ENCODE measurements around the gene OLIG1.

DNA sequence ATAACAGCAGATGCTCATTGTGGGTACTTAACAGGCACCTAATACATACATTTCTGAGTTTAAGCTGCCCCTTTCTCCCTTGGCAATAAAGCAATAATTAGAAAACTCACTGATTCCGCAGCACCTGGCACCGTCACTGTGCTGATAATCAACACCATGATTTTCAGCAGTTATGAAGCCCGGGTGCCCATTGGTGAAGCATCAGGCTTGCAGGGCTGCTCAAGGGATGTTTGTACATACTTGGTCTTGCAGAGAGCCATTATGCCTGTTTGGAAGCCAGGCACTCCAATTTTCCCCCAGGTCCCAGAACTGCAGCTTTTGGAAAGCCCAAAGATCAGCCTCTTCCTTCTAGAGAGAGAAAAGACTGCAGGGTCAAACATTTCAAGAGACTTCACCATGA, 44.3 kb downstream of the OLIG1 start:
- TF ChIP-seq, protein P1, sequence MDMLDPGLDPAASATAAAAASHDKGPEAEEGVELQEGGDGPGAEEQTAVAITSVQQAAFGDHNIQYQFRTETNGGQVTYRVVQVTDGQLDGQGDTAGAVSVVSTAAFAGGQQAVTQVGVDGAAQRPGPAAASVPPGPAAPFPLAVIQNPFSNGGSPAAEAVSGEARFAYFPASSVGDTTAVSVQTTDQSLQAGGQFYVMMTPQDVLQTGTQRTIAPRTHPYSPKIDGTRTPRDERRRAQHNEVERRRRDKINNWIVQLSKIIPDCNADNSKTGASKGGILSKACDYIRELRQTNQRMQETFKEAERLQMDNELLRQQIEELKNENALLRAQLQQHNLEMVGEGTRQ (IDR thresholded peaks at IDR 0.05; ENCODE audit: borderline replicate concordance, low read depth, low read length), result no peak
- TF ChIP-seq POLR2A (IDR thresholded peaks at IDR 0.05; ENCODE audit: low read depth, low read length) (no peak), MYC (IDR thresholded peaks at IDR 0.05; ENCODE audit: insufficient read depth, insufficient read length, insufficient replicate concordance, low read length, severe bottlenecking) (no peak), NFYB (IDR thresholded peaks at IDR 0.05; ENCODE audit: insufficient read depth, low read depth, low read length) (no peak), MTA2 (IDR thresholded peaks at IDR 0.05; ENCODE audit: low read depth) (no peak), KDM1A (IDR thresholded peaks at IDR 0.05; ENCODE audit: borderline replicate concordance) (no peak)
- TF ChIP-seq, protein P2, sequence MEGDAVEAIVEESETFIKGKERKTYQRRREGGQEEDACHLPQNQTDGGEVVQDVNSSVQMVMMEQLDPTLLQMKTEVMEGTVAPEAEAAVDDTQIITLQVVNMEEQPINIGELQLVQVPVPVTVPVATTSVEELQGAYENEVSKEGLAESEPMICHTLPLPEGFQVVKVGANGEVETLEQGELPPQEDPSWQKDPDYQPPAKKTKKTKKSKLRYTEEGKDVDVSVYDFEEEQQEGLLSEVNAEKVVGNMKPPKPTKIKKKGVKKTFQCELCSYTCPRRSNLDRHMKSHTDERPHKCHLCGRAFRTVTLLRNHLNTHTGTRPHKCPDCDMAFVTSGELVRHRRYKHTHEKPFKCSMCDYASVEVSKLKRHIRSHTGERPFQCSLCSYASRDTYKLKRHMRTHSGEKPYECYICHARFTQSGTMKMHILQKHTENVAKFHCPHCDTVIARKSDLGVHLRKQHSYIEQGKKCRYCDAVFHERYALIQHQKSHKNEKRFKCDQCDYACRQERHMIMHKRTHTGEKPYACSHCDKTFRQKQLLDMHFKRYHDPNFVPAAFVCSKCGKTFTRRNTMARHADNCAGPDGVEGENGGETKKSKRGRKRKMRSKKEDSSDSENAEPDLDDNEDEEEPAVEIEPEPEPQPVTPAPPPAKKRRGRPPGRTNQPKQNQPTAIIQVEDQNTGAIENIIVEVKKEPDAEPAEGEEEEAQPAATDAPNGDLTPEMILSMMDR (IDR thresholded peaks at IDR 0.05 in 2 of 3, conservative IDR thresholded peaks at IDR 0.05 in 1 of 3; ENCODE audit: control insufficient read depth in 2 of 3, extremely low read depth in 1 of 3, insufficient read depth in 1 of 3, low read depth in 3 of 3, low read length in 3 of 3), result no peak
- TF ChIP-seq, protein P3, sequence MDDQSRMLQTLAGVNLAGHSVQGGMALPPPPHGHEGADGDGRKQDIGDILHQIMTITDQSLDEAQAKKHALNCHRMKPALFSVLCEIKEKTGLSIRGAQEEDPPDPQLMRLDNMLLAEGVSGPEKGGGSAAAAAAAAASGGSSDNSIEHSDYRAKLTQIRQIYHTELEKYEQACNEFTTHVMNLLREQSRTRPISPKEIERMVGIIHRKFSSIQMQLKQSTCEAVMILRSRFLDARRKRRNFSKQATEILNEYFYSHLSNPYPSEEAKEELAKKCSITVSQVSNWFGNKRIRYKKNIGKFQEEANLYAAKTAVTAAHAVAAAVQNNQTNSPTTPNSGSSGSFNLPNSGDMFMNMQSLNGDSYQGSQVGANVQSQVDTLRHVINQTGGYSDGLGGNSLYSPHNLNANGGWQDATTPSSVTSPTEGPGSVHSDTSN (IDR thresholded peaks at IDR 0.05; ENCODE audit: insufficient replicate concordance, low read depth, low read length), result no peak
- TF ChIP-seq, protein P4, sequence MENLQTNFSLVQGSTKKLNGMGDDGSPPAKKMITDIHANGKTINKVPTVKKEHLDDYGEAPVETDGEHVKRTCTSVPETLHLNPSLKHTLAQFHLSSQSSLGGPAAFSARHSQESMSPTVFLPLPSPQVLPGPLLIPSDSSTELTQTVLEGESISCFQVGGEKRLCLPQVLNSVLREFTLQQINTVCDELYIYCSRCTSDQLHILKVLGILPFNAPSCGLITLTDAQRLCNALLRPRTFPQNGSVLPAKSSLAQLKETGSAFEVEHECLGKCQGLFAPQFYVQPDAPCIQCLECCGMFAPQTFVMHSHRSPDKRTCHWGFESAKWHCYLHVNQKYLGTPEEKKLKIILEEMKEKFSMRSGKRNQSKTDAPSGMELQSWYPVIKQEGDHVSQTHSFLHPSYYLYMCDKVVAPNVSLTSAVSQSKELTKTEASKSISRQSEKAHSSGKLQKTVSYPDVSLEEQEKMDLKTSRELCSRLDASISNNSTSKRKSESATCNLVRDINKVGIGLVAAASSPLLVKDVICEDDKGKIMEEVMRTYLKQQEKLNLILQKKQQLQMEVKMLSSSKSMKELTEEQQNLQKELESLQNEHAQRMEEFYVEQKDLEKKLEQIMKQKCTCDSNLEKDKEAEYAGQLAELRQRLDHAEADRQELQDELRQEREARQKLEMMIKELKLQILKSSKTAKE (IDR thresholded peaks at IDR 0.05; ENCODE audit: low read depth, poor library complexity, severe bottlenecking), result no peak
